Epithelial cell of proximal tubule (primary cell): ENCODE data around the gene S100A13. TPM values are rescaled to one million over a fixed set of nuclear protein-coding genes. Genes with fewer than 3 reads are reported as not detected.

Source experiments
- DNase-seq: peaks from one replicate; pipeline ENCODE4 v3.0.0-alpha.2; 2011; ENCODE audit warnings: low read depth
- H3K4me3 ChIP-seq: 2 replicates; pipeline ENCODE4 v1.5.1; 2011; ENCODE audit warnings: low read depth, mild to moderate bottlenecking, low read length
- CTCF ChIP-seq: conservative IDR thresholded peaks from 2 replicates; pipeline ENCODE4 v1.5.1; 2012; ENCODE audit warnings: low read depth, mild to moderate bottlenecking, low read length
- total RNA-seq: library from RNA; depleted of rRNA; stranded (reverse); fragments of >200 nt; gene quantifications from 2 replicates; pipeline ENCODE4 v1.2.3, GENCODE V29; 2015

Gene S100A13
- total RNA-seq, 1 donor from 2014 or later, result 345 TPM

GRCh38 chr1:153569465-153569864, 57.8 kb downstream of the S100A13 start:
- no peak for DNase-seq
- TF ChIP-seq CTCF, result no peak
- H3K4me3 ChIP-seq, result no peak overlapping the region

Other genes starting within 250 kb of the S100A13 start
- not detected in 2 replicates for gene S100A8, start 236.4 kb downstream of the S100A13 start, total RNA-seq
- gene S100A7A, start 211.0 kb downstream of the S100A13 start, total RNA-seq, result not detected in 2 replicates
- not detected in 2 replicates for gene S100A7, start 166.9 kb downstream of the S100A13 start, total RNA-seq
- gene S100A6, start 91.5 kb downstream of the S100A13 start, total RNA-seq, result 1,217 and 1,569 TPM in 2 replicates
- gene S100A5, start 86.6 kb downstream of the S100A13 start, total RNA-seq, result 2.7 and 4.0 TPM in 2 replicates
- gene S100A4, start 81.7 kb downstream of the S100A13 start, total RNA-seq, result 31.2 and 33.8 TPM in 2 replicates
- 10.2 and 27.6 TPM in 2 replicates for gene S100A3, start 78.2 kb downstream of the S100A13 start, total RNA-seq
- gene S100A2, start 61.7 kb downstream of the S100A13 start, total RNA-seq, result 24.8 and 25.6 TPM in 2 replicates
- 832 and 1,016 TPM in 2 replicates for gene S100A16, start 14.4 kb downstream of the S100A13 start, total RNA-seq
- 11.2 and 43.8 TPM in 2 replicates for gene S100A14, start 11.2 kb downstream of the S100A13 start, total RNA-seq
- gene S100A1, start 929 bp upstream of the S100A13 start, total RNA-seq, result 1.3 and 16.5 TPM in 2 replicates
- 53.0 and 64.7 TPM in 2 replicates for gene CHTOP, start 6.6 kb upstream of the S100A13 start, total RNA-seq
- gene SNAPIN, start 31.2 kb upstream of the S100A13 start, total RNA-seq, result 59.8 and 79.9 TPM in 2 replicates
- 295 and 370 TPM in 2 replicates for gene ILF2, start 43.5 kb upstream of the S100A13 start, total RNA-seq
- 0.72 and 0.92 TPM in 2 replicates for gene NPR1, start 51.2 kb upstream of the S100A13 start, total RNA-seq
- 23.2 and 30.3 TPM in 2 replicates for gene INTS3, start 100.5 kb upstream of the S100A13 start, total RNA-seq
- gene SLC27A3, start 147.9 kb upstream of the S100A13 start, total RNA-seq, result 5.1 and 6.5 TPM in 2 replicates